ENCODE results near the gene UBE4A. TPM values are rescaled to one million over a fixed set of nuclear protein-coding genes. Genes with fewer than 3 reads are reported as not detected.

Gene UBE4A
- polyA plus RNA-seq, 1 donor (not counting 4 experiments of a cell fraction or from before 2014, with no cell fraction given): 19.5 TPM

DNA sequence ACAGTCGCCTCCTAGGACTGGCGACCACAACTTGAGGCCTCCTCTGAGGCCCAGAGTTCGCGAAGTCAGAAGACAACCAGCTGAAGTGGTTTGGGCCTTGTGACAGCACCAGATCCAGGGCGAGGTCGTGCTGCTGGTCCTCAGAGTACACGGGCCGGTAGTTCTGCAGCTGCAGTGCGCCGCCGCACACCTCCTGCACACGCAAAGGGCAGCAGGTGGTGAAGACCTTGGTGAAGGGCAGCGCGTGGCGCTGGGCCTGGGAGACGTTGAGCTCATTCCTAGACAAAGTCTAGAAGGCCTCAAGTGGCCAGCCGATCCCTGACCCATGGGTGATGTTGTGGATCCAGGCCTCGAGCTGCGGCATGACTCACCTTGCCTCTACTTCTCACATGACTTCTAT lies 36.7 kb upstream of the UBE4A start:
- H4K20me1 ChIP-seq (ENCODE audit: control insufficient read depth, extremely low read depth, insufficient read depth, low read length): no peaks in the 10 kb centered on the region
- no peaks in the 10 kb centered on the region for H3K79me2 ChIP-seq (ENCODE audit: control insufficient read depth, insufficient read depth, low read length)
- H3K4me2 ChIP-seq (ENCODE audit: control insufficient read depth, extremely low read depth, insufficient read depth, low read depth, low read length): no peak overlapping the region
- no peaks in the 10 kb centered on the region for H3K4me1 ChIP-seq (ENCODE audit: control insufficient read depth, extremely low read depth, insufficient read depth, low read length)
- DNase-seq (ENCODE audit: low read depth, low spot score): no peak
- FAIRE-seq: no peak
- H3K36me3 ChIP-seq (ENCODE audit: control insufficient read depth in 2 of 2, extremely low read depth in 1 of 2, insufficient read depth in 2 of 2, low read length in 2 of 2): no peaks in the 10 kb centered on the region
- no peak overlapping the region for H3K4me3 ChIP-seq (ENCODE audit: control insufficient read depth in 2 of 3, extremely low read depth in 1 of 3, insufficient read depth in 2 of 3, low read depth in 1 of 3, low read length in 3 of 3)
- H2AFZ ChIP-seq (ENCODE audit: control insufficient read depth, low read length): no peak overlapping the region
- no peak overlapping the region for H3K27ac ChIP-seq (ENCODE audit: control insufficient read depth, insufficient read depth, low read length)
- H3K9me3 ChIP-seq (ENCODE audit: control insufficient read depth, low read depth, low read length): no peaks in the 10 kb centered on the region
- dilution Hi-C loops (cut with MboI; ENCODE audit: extremely low pct_ligation_motif_present, low sequenced_read_pairs): no loop called here
- TF ChIP-seq, protein P1, sequence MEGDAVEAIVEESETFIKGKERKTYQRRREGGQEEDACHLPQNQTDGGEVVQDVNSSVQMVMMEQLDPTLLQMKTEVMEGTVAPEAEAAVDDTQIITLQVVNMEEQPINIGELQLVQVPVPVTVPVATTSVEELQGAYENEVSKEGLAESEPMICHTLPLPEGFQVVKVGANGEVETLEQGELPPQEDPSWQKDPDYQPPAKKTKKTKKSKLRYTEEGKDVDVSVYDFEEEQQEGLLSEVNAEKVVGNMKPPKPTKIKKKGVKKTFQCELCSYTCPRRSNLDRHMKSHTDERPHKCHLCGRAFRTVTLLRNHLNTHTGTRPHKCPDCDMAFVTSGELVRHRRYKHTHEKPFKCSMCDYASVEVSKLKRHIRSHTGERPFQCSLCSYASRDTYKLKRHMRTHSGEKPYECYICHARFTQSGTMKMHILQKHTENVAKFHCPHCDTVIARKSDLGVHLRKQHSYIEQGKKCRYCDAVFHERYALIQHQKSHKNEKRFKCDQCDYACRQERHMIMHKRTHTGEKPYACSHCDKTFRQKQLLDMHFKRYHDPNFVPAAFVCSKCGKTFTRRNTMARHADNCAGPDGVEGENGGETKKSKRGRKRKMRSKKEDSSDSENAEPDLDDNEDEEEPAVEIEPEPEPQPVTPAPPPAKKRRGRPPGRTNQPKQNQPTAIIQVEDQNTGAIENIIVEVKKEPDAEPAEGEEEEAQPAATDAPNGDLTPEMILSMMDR (optimal IDR thresholded peaks at IDR 0.05 in 1 of 3, IDR thresholded peaks at IDR 0.05 in 1 of 3, conservative IDR thresholded peaks at IDR 0.05 in 1 of 3; ENCODE audit: extremely low read depth in 1 of 3, insufficient read depth in 2 of 3, low read length in 3 of 3): no peak
- no peak for TF ChIP-seq EZH2 (IDR thresholded peaks at IDR 0.05; ENCODE audit: low read length)
- no peaks in the 10 kb centered on the region for H3K27me3 ChIP-seq (ENCODE audit: control insufficient read depth, extremely low read depth, insufficient read depth, low read length)
- H3K9me1 ChIP-seq (ENCODE audit: control insufficient read depth, extremely low read depth, insufficient read depth, low read length): no peaks in the 10 kb centered on the region
- H3K9ac ChIP-seq (ENCODE audit: control insufficient read depth, extremely low read depth, insufficient read depth, low read length): no peak overlapping the region

DNA sequence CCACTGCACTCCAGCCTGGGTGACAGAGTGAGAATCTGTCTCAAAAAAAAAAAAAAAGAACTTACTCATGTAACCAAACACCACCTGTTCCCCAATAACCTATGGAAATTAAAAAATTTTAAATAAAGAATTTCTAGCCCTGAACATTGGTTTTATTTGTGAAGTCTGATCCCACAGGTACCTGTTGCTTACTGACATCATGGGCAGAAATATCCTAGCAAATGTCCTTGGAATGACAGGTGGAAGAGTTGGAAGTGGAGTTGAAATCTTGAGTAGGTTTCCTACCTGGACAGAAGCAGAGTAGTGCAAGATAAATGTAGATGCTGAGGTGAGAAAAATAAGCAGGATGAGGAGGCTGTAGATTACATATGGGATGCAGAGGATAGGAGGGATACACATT lies 34.1 kb upstream of the UBE4A start:
- dilution Hi-C loops (cut with MboI; ENCODE audit: extremely low pct_ligation_motif_present, low sequenced_read_pairs): no loop called here
- no peaks in the 10 kb centered on the region for H3K79me2 ChIP-seq (ENCODE audit: control insufficient read depth, insufficient read depth, low read length)
- no peaks in the 10 kb centered on the region for H4K20me1 ChIP-seq (ENCODE audit: control insufficient read depth, extremely low read depth, insufficient read depth, low read length)
- FAIRE-seq (no peak), DNase-seq (ENCODE audit: low read depth, low spot score) (no peak)
- H3K27me3 ChIP-seq (ENCODE audit: control insufficient read depth, extremely low read depth, insufficient read depth, low read length): no peaks in the 10 kb centered on the region
- H3K4me3 ChIP-seq (ENCODE audit: control insufficient read depth in 2 of 3, extremely low read depth in 1 of 3, insufficient read depth in 2 of 3, low read depth in 1 of 3, low read length in 3 of 3): no peak overlapping the region
- no peaks in the 10 kb centered on the region for H3K9me3 ChIP-seq (ENCODE audit: control insufficient read depth, low read depth, low read length)
- no peak overlapping the region for H2AFZ ChIP-seq (ENCODE audit: control insufficient read depth, low read length)
- H3K36me3 ChIP-seq (ENCODE audit: control insufficient read depth in 2 of 2, extremely low read depth in 1 of 2, insufficient read depth in 2 of 2, low read length in 2 of 2): no peaks in the 10 kb centered on the region
- H3K4me1 ChIP-seq (ENCODE audit: control insufficient read depth, extremely low read depth, insufficient read depth, low read length): no peaks in the 10 kb centered on the region
- H3K27ac ChIP-seq (ENCODE audit: control insufficient read depth, insufficient read depth, low read length): no peak overlapping the region
- H3K4me2 ChIP-seq (ENCODE audit: control insufficient read depth, extremely low read depth, insufficient read depth, low read depth, low read length): no peak overlapping the region
- no peak overlapping the region for H3K9ac ChIP-seq (ENCODE audit: control insufficient read depth, extremely low read depth, insufficient read depth, low read length)
- no peaks in the 10 kb centered on the region for H3K9me1 ChIP-seq (ENCODE audit: control insufficient read depth, extremely low read depth, insufficient read depth, low read length)
- TF ChIP-seq EZH2 (IDR thresholded peaks at IDR 0.05; ENCODE audit: low read length): no peak
- TF ChIP-seq, protein P1 (optimal IDR thresholded peaks at IDR 0.05 in 1 of 3, IDR thresholded peaks at IDR 0.05 in 1 of 3, conservative IDR thresholded peaks at IDR 0.05 in 1 of 3; ENCODE audit: extremely low read depth in 1 of 3, insufficient read depth in 2 of 3, low read length in 3 of 3): no peak

Measured in keratinocyte (primary cell).